Cardiac fibroblast (primary cell): Measurements from ENCODE around the gene TRH.
A peak's percentile ranks its signal among the peaks of the same experiment; 100 is the strongest.

Experiments
- DNase-seq, 2 donors: peaks; one replicate each; pipeline versions ENCODE4 v3.0.0 to v3.0.0-alpha.2; 2010; ENCODE audit warnings: low read depth in 2 of 2
- H3K4me3 ChIP-seq, 2 donors: replicated peaks in 1 of 2; 1 replicate in 1 of 2; 2 replicates in 1 of 2; pipeline ENCODE4 v1.5.1; 2011; ENCODE audit warnings: low read depth in 2 of 2, low read length in 2 of 2, mild to moderate bottlenecking in 2 of 2, moderate library complexity in 1 of 2
- CTCF ChIP-seq: IDR thresholded peaks from one replicate; pipeline ENCODE4 v1.5.1; 2011; ENCODE audit warnings: low read depth, mild to moderate bottlenecking, low read length, inconsistent platforms

TRH gene

GRCh38 chr3:129961141-129961541 lies 13.4 kb upstream of the TRH start:
- H3K4me3 ChIP-seq: no peak overlapping the region
- no peak for TF ChIP-seq CTCF
- DNase-seq: peak in 1 of 2 donors; percentile 14

DNA sequence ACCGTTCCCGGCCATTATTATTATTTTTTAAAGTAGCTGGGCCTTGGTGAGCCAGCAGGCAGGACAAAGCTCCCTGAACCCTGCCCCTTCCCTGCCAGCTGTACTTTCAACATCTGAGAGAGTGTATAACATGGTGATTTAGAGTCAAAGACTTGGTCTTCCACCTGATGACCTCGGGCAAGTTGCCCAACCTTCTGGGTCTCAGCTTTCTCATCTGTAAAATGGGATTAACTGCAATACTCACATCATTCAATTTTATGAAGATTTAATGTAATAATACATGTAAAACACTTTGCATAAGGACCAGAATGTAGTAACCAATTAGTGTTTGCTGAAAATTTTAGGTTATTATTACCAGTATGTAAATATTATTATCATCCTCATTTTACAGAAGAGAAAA lies 11.9 kb upstream of the TRH start:
- no peak overlapping the region for H3K4me3 ChIP-seq
- no peak for TF ChIP-seq CTCF
- DNase-seq: no peak

- no peak for TF ChIP-seq CTCF
- no peak overlapping the region for H3K4me3 ChIP-seq
- DNase-seq: no peak
Measured at GRCh38 chr3:129965937-129966336, 8.6 kb upstream of the TRH start.

- no peak for DNase-seq
- no peak for TF ChIP-seq CTCF
- no peak overlapping the region for H3K4me3 ChIP-seq
Measured at GRCh38 chr3:129966876-129967275, 7.6 kb upstream of the TRH start.

DNA sequence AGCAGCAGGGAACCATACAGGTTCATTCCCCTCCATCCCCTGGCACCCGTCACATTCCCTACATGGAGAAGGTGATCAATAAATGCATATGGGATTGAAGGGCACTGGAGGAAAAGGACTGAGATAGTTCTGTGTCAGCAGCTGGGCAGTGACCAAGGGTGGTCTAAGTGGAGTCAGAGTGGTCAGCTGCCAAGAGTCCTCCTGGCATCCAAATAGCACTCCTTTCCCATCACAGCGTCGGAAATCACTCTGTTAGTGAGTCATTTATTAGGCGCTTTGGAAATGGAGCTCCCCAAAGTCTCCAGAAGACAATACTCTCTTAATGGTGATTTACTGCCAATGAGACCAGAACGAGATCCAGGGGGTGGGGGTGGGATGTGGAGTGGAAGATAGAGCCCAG lies 6.8 kb upstream of the TRH start:
- no peak for TF ChIP-seq CTCF
- no peak overlapping the region for H3K4me3 ChIP-seq
- DNase-seq: no peak

GRCh38 chr3:129971351-129972052 lies 3.0 kb upstream of the TRH start:
- TF ChIP-seq CTCF: no peak
- no peak for DNase-seq
- no peak overlapping the region for H3K4me3 ChIP-seq

GRCh38 chr3:129972301-129972700 lies 2.2 kb upstream of the TRH start:
- no peak for DNase-seq
- TF ChIP-seq CTCF: no peak
- no peak overlapping the region for H3K4me3 ChIP-seq
